ENCODE data around the gene TIMP1. TPM values are rescaled to one million over a fixed set of nuclear protein-coding genes. Genes with fewer than 3 reads are reported as not detected.
A peak's percentile ranks its signal among the peaks of the same experiment; 100 is the strongest.

TIMP1 gene
- total RNA-seq, 1 experiment from 2014 or later = 660 TPM

- DNase-seq (ENCODE audit: extremely low read depth, low read depth) = no peak
Observed at GRCh38 chrX:47572773-47573340, 9.4 kb upstream of the TIMP1 start.

DNA sequence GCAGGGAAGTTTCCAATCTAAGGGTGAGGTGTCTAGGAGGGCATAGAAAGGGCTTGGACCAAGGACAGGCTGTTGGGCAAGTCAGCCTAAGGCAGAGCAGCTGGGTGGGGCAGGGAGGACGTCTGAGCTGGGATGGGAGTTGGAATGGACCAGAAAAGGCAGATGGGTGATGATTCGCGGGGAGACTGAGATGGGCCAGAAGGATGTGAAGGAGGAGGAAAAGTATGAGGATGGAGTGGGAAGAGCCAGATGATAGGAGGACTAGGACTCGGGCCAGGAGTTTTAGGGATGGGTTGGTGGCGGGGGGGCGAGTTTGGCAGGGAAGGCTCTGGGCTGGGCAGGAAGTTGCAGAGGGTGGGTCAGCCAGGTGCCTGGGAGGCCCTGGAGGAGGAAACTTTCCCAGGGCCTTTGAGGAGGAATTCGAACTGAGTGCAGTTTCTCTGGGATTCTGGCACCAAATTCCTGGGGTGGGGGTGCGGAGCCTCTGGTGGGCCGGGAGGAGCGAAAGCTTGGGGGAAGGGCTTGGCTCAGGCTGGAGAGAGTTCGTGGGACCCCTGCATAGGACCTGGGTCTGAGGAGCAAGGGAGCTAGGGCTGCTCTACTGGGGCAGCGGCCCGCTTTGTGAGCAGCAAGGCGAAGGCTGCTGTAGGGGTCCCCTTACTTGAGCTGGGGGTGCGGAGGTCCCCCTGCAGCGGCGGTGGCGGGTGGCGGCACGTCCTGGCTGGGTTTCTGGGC is 8.7 kb upstream of the TIMP1 start:
- no peak for DNase-seq (ENCODE audit: extremely low read depth, low read depth)

- no peak for DNase-seq (ENCODE audit: extremely low read depth, low read depth)
Observed at GRCh38 chrX:47574076-47574546, 8.1 kb upstream of the TIMP1 start.

DNA sequence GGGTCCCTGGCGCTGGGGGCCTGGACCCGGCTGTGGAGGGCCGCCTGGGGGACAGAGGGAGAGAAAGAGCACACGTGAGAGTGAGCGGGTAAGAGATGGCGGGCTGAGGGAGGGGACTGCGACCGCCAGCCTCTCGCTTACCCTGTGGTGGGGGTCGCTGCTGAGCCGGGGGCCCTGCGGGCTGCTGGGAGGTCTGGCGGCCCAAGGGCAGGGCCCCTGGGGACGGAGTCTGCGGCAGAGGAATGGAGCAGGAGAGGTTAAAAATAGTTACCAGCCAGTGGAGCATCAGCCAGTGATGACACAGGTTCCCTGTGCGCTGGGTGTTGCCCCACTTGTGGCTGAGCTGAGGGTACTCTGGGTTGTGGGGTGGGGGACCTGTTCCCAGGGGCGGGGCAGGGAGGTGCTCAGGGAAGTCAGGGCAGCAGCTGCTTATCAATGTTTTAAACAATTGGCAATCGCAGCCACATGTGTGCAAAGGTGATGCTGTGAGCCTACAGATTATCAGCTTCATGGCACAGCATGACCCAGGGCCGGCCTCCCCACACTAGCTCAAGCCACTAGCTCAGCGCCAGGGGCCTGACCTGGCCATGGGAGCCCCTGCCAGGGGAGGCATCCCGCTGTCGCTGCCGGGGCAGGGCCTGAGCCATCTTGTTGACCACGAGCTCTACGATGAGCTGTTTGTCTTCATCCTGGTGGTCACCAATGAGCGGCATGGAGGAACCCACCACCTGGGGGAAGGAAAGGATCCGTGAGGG is 7.5 kb upstream of the TIMP1 start:
- no peak for DNase-seq (ENCODE audit: extremely low read depth, low read depth)

- DNase-seq (ENCODE audit: extremely low read depth, low read depth) = no peak
Observed at GRCh38 chrX:47576021-47576898, 6.0 kb upstream of the TIMP1 start.

- DNase-seq (ENCODE audit: extremely low read depth, low read depth) = no peak
Observed at GRCh38 chrX:47577424-47577823, 4.8 kb upstream of the TIMP1 start.

DNA sequence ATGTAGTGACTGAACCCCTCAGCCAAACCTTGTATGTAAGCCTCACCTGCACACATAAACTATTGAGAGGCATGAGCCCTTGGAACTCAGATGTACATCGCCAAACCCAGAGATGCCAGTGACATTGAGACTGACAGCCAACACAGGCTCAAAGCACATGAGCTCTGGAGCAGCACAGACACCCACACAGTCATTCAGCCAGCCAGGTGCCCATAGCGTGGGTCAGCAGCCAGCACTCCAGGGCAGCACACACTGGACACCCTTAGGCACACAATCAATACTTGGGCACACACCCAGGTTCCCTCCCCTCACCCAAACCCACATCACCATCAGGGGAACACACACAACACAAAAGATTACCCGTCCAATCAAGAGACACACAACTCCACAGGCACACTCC is 4.3 kb upstream of the TIMP1 start:
- DNase-seq (ENCODE audit: extremely low read depth, low read depth) = no peak

DNA sequence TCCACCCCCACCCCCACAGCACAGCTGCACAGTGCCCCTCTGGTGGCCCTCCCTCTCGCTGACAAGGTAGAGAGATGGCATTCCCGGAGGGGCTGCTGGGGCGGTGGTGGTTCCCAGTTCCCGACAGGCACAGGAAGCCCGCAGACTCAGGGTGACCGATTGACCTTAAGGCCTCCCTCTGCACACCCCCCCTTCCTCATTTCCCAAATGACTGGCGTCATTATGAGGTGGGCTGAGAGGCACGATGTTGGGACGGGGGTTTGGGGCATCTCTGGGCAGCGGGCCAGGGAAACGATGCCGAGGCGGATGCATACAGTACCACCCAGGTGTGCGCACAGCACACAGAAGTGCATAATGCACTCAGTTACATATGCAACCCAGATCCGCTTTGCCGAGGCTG is 3.5 kb upstream of the TIMP1 start:
- DNase-seq (ENCODE audit: extremely low read depth, low read depth) = no peak

DNA sequence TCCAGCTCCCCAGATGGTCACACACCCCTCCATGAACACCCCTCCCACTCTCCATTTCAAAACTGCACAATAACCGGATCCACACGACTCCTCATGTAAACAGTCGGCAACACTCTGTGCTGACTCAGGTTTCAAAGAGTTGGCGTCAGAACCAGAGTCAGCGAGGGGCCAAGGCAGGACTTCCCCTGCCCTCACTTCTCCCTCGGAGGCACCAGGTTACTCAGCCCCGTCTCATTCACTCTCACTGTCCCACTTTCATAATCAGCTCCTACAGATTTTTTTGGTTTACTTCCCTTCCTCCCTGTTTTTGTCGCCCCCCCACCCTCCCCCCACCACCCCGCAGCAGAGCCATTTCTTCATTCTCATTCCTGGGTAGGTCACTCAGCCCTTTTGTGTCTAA is 2.7 kb upstream of the TIMP1 start:
- peak; percentile 71 for DNase-seq (ENCODE audit: extremely low read depth, low read depth)

- no peak for DNase-seq (ENCODE audit: extremely low read depth, low read depth)
Observed at GRCh38 chrX:47583240-47583861, 1.1 kb downstream of the TIMP1 start.

- no peak for DNase-seq (ENCODE audit: extremely low read depth, low read depth)
Observed at GRCh38 chrX:47584714-47585113, 2.5 kb downstream of the TIMP1 start.

DNA sequence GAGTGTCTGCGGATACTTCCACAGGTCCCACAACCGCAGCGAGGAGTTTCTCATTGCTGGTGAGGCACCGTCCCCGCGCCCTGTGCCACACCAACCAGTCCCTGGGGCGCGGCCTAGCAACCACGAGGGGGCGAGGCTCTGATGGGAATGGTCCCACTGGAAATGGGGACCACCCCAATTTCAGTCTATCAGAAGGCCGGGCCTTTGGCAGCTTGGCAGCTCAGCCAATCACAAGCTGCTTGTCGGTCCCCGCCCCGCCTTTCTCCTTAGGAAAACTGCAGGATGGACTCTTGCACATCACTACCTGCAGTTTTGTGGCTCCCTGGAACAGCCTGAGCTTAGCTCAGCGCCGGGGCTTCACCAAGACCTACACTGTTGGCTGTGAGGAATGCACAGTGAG is 3.0 kb downstream of the TIMP1 start:
- DNase-seq (ENCODE audit: extremely low read depth, low read depth) = no peak

- no peak for DNase-seq (ENCODE audit: extremely low read depth, low read depth)
Observed at GRCh38 chrX:47586043-47586787, 4.0 kb downstream of the TIMP1 start.

DNA sequence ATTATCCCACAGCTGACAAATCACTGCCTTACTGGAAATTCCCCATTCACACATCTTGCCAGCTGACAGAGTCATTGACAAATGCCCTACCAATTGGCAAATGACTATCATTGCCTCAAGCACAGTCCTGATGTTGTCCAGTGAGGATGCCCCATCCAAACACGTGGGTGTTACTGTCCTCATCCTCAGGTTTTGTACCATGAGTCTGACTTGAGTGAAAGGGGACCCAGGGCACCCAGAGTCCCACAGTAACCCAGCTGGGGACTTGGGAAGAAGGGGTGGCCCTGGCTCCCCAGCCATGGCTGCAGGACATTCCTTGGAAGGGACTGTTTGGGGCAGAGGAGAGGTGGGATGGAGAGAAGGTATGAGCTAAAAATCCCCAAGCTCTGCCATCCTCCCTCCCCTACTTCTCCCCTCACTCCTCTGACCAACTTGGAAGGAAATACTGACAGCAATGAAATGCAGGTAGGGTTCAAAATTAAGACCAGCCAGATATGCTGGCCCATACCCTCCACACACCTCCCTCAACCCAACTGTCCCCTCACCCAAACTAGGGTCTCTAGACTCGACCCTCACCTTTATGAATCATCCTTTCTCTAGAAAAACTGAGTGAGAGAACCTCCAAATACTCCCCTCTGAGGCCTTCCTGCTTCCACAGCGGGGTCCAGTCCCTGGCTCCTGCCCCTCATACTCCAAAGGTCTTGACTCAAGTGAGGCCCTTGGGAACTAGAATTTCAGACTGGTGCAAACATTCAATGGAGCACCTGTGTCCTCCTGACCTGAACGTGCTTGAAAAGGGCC is 5.1 kb downstream of the TIMP1 start:
- no peak for DNase-seq (ENCODE audit: extremely low read depth, low read depth)

DNA sequence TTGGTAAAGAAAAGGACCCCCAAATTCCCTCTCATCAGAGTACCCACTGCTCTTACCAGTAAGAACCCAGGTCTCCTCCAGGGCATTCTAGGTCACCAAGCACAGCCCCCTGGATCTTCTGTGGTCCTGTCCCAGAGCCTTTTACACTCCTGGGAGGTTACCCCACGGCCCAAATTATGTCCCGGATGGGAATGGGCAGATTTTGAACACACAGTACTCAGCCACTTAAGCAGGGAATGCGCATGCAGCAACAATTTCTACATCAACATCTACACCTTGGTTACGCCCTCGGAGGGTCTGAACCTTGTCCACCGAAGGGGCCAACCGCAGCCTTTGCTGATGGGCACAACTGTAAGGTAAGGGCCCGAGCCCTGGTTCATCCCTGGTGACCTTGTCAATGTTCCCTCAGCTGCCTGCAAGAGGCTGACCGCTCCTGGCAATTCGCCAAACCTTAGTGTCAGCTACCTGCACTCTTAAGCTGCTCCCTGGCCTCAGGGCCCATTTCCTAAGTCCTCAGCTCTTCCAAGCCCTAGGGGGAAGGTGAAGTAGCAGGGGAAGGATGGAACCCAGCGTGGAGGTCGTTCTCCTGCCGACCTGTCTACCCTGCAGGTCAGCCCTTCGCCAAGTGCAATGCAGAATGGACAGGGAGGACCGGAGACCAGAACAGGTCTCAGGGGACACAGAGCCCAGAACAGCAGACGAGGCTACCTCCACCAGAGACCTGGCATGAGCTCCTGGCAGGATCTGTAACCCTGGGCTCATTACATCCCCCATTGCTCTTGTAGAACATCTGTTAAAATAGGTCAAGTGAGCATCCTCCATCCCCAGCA is 5.9 kb downstream of the TIMP1 start:
- DNase-seq (ENCODE audit: extremely low read depth, low read depth) = no peak

DNA sequence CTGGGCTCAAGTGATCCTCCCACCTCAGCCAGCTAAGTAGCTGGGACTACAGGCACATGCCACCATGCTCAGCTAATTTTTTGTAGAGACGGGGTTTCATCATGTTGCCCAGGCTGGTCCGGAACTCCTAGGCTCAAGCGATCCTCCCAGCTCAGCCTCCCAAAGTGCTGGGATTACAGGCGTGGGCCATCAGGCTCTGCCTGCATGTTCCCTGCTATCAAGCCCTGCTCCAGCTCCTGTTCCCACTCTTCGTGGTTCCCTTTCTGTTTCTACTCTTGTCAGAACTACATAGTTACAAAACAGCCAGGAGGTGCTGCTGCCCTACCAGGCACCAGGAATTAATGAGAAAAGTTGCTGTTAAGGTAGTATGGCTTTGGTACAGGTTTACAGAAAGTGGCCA is 8.7 kb downstream of the TIMP1 start:
- DNase-seq (ENCODE audit: extremely low read depth, low read depth) = no peak

- DNase-seq (ENCODE audit: extremely low read depth, low read depth) = no peak
Observed at GRCh38 chrX:47593522-47593921, 11.3 kb downstream of the TIMP1 start.

DNA sequence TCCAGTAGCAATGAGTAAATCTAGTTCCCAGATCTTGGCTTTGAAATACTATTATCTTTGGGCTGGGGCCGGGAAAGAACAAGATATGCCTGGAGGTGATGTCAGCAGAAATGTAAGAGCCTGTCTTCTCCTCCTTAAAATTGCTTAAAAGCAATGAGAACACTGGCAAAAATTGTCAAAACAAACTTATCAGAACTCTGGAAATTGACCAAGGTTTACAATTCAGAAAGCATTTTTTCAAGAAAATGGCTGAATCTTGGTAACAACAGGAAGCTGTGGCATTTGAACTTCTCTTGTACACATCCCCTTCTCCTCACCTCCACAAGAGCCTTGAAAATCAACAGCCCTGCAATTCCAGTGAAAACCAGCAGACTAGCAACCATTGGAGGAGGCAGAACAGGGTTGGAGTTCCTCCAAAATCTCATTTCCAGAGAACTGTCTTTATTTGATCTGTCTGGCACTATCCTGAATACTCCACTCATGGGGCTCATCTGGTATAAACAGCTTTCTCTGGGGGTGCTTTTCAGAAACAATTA is 13.5 kb downstream of the TIMP1 start:
- no peak for DNase-seq (ENCODE audit: extremely low read depth, low read depth)
